ENCODE measurements around the gene NRDE2. TPM values are rescaled to one million over a fixed set of nuclear protein-coding genes. Genes with fewer than 3 reads are reported as not detected.
A peak's percentile ranks its signal among the peaks of the same experiment; 100 is the strongest.

Gene NRDE2
- total RNA-seq, 1 experiment from 2014 or later = 16.5 TPM

DNA sequence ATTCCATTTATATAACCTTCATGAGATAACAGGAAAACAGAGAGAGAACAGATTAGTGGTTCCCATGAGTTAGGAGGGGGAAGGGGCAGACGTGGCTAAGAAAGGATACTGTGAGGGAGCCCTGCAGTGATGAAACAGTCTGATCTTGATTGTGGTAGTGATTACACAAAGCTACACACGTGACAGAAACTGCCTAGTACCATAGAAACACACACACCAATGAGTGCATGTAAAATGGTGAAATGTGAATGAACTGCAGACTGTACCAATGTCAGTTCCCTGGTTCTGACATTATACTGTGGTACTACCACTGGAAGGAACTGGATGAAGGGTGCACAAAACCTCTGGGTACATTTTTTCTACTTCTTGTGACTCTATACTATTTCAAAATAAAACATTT, 36.9 kb downstream of the NRDE2 start:
- Histone ChIP-seq H3K27me3 (ENCODE audit: control insufficient read depth, insufficient read depth, low read length) (no peaks in the 10 kb centered on the region), H3K4me3 (ENCODE audit: low read depth in 2 of 2, low read length in 2 of 2) (no peak overlapping the region), H3K27ac (ENCODE audit: low read length) (no peak overlapping the region), H3K9me3 (ENCODE audit: control insufficient read depth, insufficient read depth, low read depth, low read length) (no peaks in the 10 kb centered on the region), H3K36me3 (ENCODE audit: control insufficient read depth, insufficient read depth, low read length) (no peaks in the 10 kb centered on the region), H3K4me1 (ENCODE audit: control insufficient read depth, insufficient read depth, low read length) (no peaks in the 10 kb centered on the region)
- DNase-seq (ENCODE audit: low read depth, low spot score) = no peak
- no peak for ATAC-seq
- intact Hi-C loops (cut with micrococcal nuclease; ENCODE audit: unreplicated experiment) = no loop called here
- ChIA-PET POLR2A (no interaction called here), CTCF (no interaction called here)
- BruUV-seq (replicated peaks) = no TSS peak
- in situ Hi-C loops (cut with HindIII; ENCODE audit: low pct_unique_long_range_greater_than_20kb, low sequenced_read_pairs) = no loop called here
- TF ChIP-seq TCF7L2 (IDR thresholded peaks at IDR 0.05; ENCODE audit: low read depth, low read length) (no peak), POLR2AphosphoS5 (IDR thresholded peaks at IDR 0.05; ENCODE audit: low read depth, low read length) (no peak)

DNA sequence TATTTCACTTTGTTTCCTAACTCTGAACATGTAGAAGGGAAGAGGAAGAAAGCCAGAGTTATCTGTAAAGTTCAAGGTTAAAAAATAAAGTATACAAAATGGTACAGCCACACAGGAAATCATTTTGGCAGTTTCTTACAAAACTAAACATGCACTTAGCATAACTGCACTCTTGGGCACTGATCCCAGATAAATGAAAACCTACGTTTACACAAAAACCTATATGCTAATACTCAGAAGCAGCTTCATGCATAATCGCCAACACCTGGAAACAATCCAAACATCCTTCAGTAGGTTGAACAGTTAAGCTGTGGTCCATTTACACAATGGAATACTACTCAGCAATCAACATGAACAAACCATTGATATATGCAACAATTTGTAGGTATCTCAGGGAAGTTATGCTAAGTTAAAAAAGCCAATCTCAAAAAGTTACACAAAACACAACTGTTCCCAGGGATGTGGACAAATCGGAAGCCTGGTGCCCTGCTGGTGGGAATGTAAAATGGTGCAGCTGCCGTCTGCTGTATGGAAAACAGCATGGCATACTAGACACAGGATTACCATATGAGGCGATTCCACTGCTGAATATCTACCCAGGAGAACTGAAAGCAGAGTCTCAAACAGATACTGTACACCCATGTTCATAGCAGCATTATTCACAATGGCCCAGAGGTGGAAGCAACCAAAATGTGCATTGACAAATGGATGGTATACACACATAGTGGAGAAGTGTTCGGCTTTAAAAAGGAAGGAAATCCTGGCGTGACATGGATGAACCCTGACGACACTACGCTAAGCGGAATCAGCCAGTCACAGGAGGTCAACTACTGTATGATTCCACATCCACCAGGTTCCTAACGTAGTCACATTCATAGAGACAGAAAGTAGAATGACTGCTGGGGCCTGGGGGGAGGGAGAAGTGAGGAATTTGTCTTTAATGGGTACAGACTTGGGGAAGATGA, 37.7 kb downstream of the NRDE2 start:
- H3K4me1 ChIP-seq (ENCODE audit: control insufficient read depth, insufficient read depth, low read length) = no peaks in the 10 kb centered on the region
- in situ Hi-C loops (cut with HindIII; ENCODE audit: low pct_unique_long_range_greater_than_20kb, low sequenced_read_pairs) = no loop called here

More for the DNA sequence above, 37.7 kb downstream of the NRDE2 start:
- Histone ChIP-seq H3K9me3 (ENCODE audit: control insufficient read depth, insufficient read depth, low read depth, low read length) (no peaks in the 10 kb centered on the region), H3K27ac (ENCODE audit: low read length) (no peak overlapping the region), H3K27me3 (ENCODE audit: control insufficient read depth, insufficient read depth, low read length) (no peaks in the 10 kb centered on the region), H3K36me3 (ENCODE audit: control insufficient read depth, insufficient read depth, low read length) (no peaks in the 10 kb centered on the region), H3K4me3 (ENCODE audit: low read depth in 2 of 2, low read length in 2 of 2) (no peak overlapping the region)
- ChIA-PET CTCF (no interaction called here), POLR2A (interaction anchor here (0.7 kb wide), 1 partner anchor 13 kb away, joined by 3 read pairs; no protein-coding TSS in a partner anchor)
- intact Hi-C loops (cut with micrococcal nuclease; ENCODE audit: unreplicated experiment) = no loop called here
- ATAC-seq (no peak), DNase-seq (ENCODE audit: low read depth, low spot score) (no peak)
- TF ChIP-seq, protein P1, sequence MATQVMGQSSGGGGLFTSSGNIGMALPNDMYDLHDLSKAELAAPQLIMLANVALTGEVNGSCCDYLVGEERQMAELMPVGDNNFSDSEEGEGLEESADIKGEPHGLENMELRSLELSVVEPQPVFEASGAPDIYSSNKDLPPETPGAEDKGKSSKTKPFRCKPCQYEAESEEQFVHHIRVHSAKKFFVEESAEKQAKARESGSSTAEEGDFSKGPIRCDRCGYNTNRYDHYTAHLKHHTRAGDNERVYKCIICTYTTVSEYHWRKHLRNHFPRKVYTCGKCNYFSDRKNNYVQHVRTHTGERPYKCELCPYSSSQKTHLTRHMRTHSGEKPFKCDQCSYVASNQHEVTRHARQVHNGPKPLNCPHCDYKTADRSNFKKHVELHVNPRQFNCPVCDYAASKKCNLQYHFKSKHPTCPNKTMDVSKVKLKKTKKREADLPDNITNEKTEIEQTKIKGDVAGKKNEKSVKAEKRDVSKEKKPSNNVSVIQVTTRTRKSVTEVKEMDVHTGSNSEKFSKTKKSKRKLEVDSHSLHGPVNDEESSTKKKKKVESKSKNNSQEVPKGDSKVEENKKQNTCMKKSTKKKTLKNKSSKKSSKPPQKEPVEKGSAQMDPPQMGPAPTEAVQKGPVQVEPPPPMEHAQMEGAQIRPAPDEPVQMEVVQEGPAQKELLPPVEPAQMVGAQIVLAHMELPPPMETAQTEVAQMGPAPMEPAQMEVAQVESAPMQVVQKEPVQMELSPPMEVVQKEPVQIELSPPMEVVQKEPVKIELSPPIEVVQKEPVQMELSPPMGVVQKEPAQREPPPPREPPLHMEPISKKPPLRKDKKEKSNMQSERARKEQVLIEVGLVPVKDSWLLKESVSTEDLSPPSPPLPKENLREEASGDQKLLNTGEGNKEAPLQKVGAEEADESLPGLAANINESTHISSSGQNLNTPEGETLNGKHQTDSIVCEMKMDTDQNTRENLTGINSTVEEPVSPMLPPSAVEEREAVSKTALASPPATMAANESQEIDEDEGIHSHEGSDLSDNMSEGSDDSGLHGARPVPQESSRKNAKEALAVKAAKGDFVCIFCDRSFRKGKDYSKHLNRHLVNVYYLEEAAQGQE (IDR thresholded peaks at IDR 0.05; ENCODE audit: insufficient read depth in 1 of 2, low read depth in 2 of 2, low read length in 1 of 2) = no peak
- TF ChIP-seq, protein P2, sequence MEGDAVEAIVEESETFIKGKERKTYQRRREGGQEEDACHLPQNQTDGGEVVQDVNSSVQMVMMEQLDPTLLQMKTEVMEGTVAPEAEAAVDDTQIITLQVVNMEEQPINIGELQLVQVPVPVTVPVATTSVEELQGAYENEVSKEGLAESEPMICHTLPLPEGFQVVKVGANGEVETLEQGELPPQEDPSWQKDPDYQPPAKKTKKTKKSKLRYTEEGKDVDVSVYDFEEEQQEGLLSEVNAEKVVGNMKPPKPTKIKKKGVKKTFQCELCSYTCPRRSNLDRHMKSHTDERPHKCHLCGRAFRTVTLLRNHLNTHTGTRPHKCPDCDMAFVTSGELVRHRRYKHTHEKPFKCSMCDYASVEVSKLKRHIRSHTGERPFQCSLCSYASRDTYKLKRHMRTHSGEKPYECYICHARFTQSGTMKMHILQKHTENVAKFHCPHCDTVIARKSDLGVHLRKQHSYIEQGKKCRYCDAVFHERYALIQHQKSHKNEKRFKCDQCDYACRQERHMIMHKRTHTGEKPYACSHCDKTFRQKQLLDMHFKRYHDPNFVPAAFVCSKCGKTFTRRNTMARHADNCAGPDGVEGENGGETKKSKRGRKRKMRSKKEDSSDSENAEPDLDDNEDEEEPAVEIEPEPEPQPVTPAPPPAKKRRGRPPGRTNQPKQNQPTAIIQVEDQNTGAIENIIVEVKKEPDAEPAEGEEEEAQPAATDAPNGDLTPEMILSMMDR (IDR thresholded peaks at IDR 0.05) = peak; percentile 7; the same call in 1 of the 2 replicates
- BruUV-seq (replicated peaks) = no TSS peak
